ENCODE data around the gene SLTM.
A peak's percentile ranks its signal among the peaks of the same experiment; 100 is the strongest.

The SLTM gene

DNA sequence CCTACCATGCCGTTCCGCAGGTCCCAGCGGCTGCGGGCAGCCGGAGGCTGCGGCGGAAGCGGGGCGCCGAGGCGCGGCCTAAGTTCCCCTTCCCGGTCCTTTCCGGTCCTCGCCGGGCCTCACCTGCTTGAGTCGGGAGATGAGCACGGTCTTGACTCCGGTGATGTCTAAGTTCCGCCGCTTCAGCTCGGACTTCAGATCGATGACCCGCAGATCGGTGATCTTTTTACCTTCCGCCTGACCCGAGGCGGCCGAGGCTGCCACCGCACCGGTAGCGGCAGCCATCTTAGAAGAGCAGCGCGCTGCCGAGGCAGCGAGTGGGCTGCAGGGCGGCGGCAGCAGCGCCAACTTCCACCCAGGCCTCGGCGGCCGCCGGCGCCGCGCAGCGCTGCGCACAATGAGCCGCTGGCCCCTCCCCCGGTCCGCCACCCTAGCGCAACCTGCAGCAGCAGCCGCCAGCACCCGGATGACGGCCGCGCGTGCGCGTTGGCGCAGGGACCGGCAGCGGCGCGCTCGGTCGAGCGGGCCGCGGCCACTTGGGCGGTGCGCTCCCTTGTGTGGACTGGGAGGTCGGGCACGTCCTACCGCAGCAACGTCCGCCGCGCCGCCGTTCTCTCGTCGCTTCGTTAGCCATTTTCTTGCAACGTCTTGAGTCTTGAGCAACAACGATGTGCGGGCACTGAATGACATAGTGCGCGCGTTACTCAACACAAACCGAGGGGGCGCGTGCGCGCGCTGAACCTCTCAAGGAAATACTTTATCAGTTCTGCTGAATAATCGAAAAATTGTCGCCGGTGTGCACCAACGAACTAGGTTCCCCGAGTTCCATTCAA lies at the start of gene SLTM:
TSS of gene SLTM (minus strand) at position 399 of the 833 bp plus-strand sequence. CDS start at position 285, 114 bp downstream.
- peak within 1 kb of the TSS; percentile 92 for H3K4me3 ChIP-seq (ENCODE audit: low read length)
- peak; percentile 32 for TF ChIP-seq CTCF (conservative IDR thresholded peaks at IDR 0.05; ENCODE audit: low read length)
- peak; percentile 96 for DNase-seq (ENCODE audit: low read depth)

GRCh38 chr15:58983261-58983660 lies 49.8 kb upstream of the SLTM start:
- TF ChIP-seq CTCF (conservative IDR thresholded peaks at IDR 0.05; ENCODE audit: low read length), result no peak
- peak; percentile 4 for DNase-seq (ENCODE audit: low read depth)
- H3K4me3 ChIP-seq (ENCODE audit: low read length), result no peak overlapping the region

DNA sequence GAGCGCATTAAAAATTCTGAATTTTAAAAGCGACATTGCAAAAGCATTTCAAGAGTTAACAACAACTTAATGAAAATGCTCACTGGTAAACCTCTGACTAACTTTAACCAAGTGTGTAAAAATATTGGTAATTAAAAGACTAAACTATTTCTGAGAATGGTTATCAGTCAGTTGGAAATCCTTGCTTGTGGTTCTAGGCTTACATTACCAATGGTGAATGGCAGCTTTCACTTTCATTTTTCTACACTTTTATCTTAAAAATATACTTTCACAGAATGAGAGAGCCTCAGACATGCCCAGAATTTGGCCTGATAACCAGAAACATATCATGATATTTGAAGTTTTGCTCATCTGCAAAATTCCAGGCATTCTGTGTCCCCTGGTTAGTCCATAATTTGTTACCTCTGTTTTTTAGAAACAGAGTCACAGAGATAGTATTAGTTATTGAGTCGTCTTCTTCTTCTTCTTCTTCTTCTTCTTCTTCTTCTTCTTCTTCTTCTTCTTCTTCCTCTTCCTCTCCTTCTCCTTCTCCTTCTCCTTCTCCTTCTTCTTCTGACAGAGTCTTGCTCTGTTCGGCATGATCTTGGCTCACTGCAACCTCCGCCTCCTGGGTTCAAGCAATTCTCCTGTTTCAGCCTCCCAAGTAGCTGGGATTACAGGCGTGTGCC lies 48.5 kb upstream of the SLTM start:
- TF ChIP-seq CTCF (conservative IDR thresholded peaks at IDR 0.05; ENCODE audit: low read length), result no peak
- no peak overlapping the region for H3K4me3 ChIP-seq (ENCODE audit: low read length)
- no peak for DNase-seq (ENCODE audit: low read depth)

DNA sequence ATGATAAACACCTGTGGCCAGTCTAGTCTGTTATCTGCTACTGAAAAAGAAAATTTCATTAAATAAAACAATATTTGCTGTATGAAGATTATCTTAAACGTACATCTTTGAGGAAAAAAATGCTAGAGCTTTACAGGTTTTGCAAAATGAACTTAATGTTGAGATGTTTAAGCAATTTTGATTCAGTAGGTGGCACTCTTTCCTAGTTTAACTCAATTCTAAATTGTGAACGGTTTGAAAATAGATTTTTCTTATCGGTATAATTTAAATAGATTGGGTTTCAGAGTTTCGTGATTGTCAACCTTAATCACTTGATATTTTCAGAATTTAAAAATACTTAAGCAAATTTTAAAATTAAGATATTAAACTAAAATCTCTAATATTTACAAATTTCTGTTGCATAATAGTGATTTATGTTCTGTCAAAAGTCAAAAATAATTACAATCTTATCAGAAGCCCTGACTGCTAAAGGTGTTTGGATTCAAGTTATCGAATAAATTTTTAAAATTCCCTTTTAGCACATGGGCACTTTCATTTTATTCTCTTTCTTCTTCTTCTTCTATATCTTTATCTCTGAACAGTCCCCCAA lies 47.0 kb upstream of the SLTM start:
- DNase-seq (ENCODE audit: low read depth), result peak; percentile 49
- H3K4me3 ChIP-seq (ENCODE audit: low read length), result no peak overlapping the region
- TF ChIP-seq CTCF (conservative IDR thresholded peaks at IDR 0.05; ENCODE audit: low read length), result peak; percentile 66

GRCh38 chr15:58977887-58978286 lies 44.4 kb upstream of the SLTM start:
- no peak overlapping the region for H3K4me3 ChIP-seq (ENCODE audit: low read length)
- DNase-seq (ENCODE audit: low read depth), result no peak
- TF ChIP-seq CTCF (conservative IDR thresholded peaks at IDR 0.05; ENCODE audit: low read length), result no peak

DNA sequence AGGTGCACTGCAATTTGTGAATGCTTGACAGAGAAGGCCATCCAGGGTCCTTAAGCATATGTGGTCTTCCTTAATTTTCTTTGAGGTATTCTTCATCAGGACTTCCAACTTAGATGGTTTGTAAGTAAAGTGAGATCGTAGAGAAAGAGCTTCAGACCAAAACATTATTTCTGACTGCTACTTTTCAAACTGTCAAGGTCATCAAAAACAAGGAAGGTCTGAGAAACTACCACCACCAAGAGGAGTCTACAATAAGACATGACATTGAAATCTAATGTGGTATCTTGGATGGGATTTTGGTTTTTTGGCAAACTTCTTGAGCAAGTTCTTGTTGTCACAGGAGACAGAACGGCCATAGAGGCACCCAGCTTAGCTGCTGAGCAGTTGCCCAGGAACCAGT lies 34.0 kb upstream of the SLTM start:
- DNase-seq (ENCODE audit: low read depth), result no peak
- H3K4me3 ChIP-seq (ENCODE audit: low read length), result no peak overlapping the region
- no peak for TF ChIP-seq CTCF (conservative IDR thresholded peaks at IDR 0.05; ENCODE audit: low read length)

Measured in AG10803 (cell line).